Measurements from ENCODE around the gene FGD1. TPM values are rescaled to one million over a fixed set of nuclear protein-coding genes. Genes with fewer than 3 reads are reported as not detected.

The FGD1 gene
- total RNA-seq, 1 experiment from 2014 or later, result 7.0 TPM

DNA sequence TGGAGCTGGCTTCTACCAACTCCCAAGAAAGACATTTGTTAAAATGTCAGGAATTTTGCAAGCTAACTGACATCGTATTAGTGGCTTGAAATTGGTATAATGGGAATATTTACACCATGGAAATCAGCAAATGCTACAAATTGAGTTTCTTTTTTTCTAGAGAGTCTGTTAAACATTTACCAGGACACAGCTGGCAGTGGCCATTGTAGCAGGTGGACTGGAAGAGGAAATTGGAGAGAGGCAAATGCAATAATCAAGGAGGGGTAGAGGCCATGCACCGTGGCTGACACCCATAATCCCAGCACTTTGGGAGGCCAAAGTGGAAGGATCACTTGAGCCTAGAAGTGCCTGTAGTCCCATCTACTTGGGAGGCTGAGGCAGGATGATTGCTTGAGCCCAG is 88.8 kb downstream of the FGD1 start:
- no peak for DNase-seq (ENCODE audit: low read depth)

DNA sequence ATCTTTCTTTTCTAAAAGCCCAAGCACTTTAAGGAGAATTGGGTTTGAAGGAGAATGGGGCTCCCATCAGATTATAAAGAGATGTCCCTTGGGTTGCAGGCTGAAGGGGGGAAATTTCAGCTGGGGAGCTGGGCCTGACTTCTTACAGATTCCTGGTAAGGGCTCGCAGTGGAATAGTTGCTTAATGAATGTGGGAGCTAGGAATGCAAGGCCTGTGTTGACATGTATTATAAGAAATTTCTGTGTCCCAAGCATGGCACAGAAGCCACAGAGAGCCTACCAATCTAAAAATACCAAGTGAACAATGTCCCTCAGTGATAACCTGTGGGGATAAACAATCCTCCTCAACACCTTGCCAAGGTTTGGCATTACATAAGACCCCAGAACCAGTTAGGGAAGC is 98.9 kb downstream of the FGD1 start:
- no peak for DNase-seq (ENCODE audit: low read depth)

Other genes with a start within 250 kb of the FGD1 start
- 1.8 TPM in 2 replicates for gene WNK3, start 138.2 kb downstream of the FGD1 start, total RNA-seq (2014; rRNA removed; shearing (Covaris generic))
- 23.1 and 26.1 TPM in 2 replicates for gene TSR2, start 55.8 kb downstream of the FGD1 start, total RNA-seq (2014; rRNA removed; shearing (Covaris generic))
- gene GNL3L, start 34.0 kb upstream of the FGD1 start, total RNA-seq (2014; rRNA removed; shearing (Covaris generic)), result 27.4 and 34.4 TPM in 2 replicates